WTC11 (cell line): ENCODE measurements around the gene REEP6. TPM values are rescaled to one million over a fixed set of nuclear protein-coding genes. Genes with fewer than 3 reads are reported as not detected.
A peak's percentile ranks its signal among the peaks of the same experiment; 100 is the strongest.

ENCODE experiments used
- ATAC-seq: fragments of 200-7000 bp; cut with Tn5 transposase; 2 replicates; pipeline ENCODE4 v1.10.0; 2021; ENCODE audit warnings: mild to moderate bottlenecking, moderate library complexity
- CTCF ChIA-PET: fragments of 300-600 bp; sonication (Branson Sonifier 250); formaldehyde crosslinking; loops from one replicate; lab custom pipeline; 2021; ENCODE audit warnings: antibody characterized with exemption; lab: Charles Lee
- POLR2A ChIA-PET: fragments of 350-600 bp; sonication (Branson Sonifier 250); formaldehyde crosslinking; loops from one replicate; lab custom pipeline; 2021; ENCODE audit warnings: antibody characterized with exemption; lab: Charles Lee
- DNase-seq: peaks from one replicate; pipeline ENCODE4 v3.0.0; 2021; ENCODE audit warnings: low spot score
- H3K27ac Mint-ChIP-seq: 2 replicates; pipeline ENCODE4 v1.8.0; 2021; ENCODE audit warnings: mixed read lengths
- H3K27me3 Mint-ChIP-seq: 2 replicates; pipeline ENCODE4 v1.8.0; 2021; ENCODE audit warnings: low read depth, mild to moderate bottlenecking, moderate library complexity, mixed read lengths
- H3K36me3 Mint-ChIP-seq: 2 replicates; pipeline ENCODE4 v1.8.0; 2021; ENCODE audit warnings: mixed read lengths
- H3K4me1 Mint-ChIP-seq: 2 replicates; pipeline ENCODE4 v1.8.0; 2022; ENCODE audit warnings: mixed read lengths
- H3K4me3 Mint-ChIP-seq: 2 replicates; pipeline ENCODE4 v1.8.0; 2021; ENCODE audit warnings: mild to moderate bottlenecking, moderate library complexity, mixed read lengths
- H3K9me3 Mint-ChIP-seq: 2 replicates; pipeline ENCODE4 v1.8.0; 2021; ENCODE audit warnings: mixed read lengths
- FOXJ3 ChIP-seq: sonication (generic); formaldehyde crosslinking; IDR thresholded peaks from 2 replicates; pipeline ENCODE4 v1.9.0; 2021; ENCODE audit warnings: missing genetic modification reagents, mild to moderate bottlenecking, borderline replicate concordance
- GRHL2 ChIP-seq: fragments of 250-450 bp; sonication (Bioruptor Pico); IDR thresholded peaks from 2 replicates; pipeline ENCODE4 v1.8.0; 2022; ENCODE audit warnings: mild to moderate bottlenecking, moderate library complexity; ENCODE audit not compliant: insufficient replicate concordance, severe bottlenecking
- GTF2I ChIP-seq: fragments of 250-450 bp; sonication (Bioruptor Pico); conservative IDR thresholded peaks from 2 replicates; pipeline ENCODE4 v1.4.0; 2021; ENCODE audit warnings: mild to moderate bottlenecking
- IRF2 ChIP-seq: sonication (generic); formaldehyde crosslinking; IDR thresholded peaks from 2 replicates; pipeline ENCODE4 v1.8.0; 2022; ENCODE audit warnings: low read depth, missing genetic modification reagents, borderline replicate concordance
- MAX ChIP-seq: sonication (generic); formaldehyde crosslinking; IDR thresholded peaks from 2 replicates; pipeline ENCODE4 v1.8.0; 2022; ENCODE audit warnings: mild to moderate bottlenecking, missing genetic modification reagents
- MLX ChIP-seq: sonication (generic); formaldehyde crosslinking; IDR thresholded peaks from 2 replicates; pipeline ENCODE4 v1.8.1; 2023; ENCODE audit warnings: mild to moderate bottlenecking, missing genetic modification reagents, moderate library complexity
- NR3C1 ChIP-seq: sonication (generic); formaldehyde crosslinking; conservative IDR thresholded peaks from 2 replicates; pipeline ENCODE4 v1.8.1; 2023; ENCODE audit warnings: low read depth, mild to moderate bottlenecking, missing genetic modification reagents
- RELA ChIP-seq: sonication (generic); formaldehyde crosslinking; IDR thresholded peaks from 2 replicates; pipeline ENCODE4 v1.8.1; 2022; ENCODE audit warnings: missing genetic modification reagents, mild to moderate bottlenecking, borderline replicate concordance
- RORB ChIP-seq: fragments of 250-450 bp; sonication (Bioruptor Pico); IDR thresholded peaks from 2 replicates; pipeline ENCODE4 v1.9.0; 2021; ENCODE audit warnings: mild to moderate bottlenecking
- ZBTB43 ChIP-seq: sonication (generic); formaldehyde crosslinking; IDR thresholded peaks from 2 replicates; pipeline ENCODE4 v1.8.1; 2023; ENCODE audit warnings: mild to moderate bottlenecking, missing genetic modification reagents
- ZNF219 ChIP-seq: sonication (generic); formaldehyde crosslinking; IDR thresholded peaks from 2 replicates; pipeline ENCODE4 v1.8.0; 2023; ENCODE audit warnings: missing genetic modification reagents, mild to moderate bottlenecking, borderline replicate concordance
- ZNF263 ChIP-seq: sonication (generic); formaldehyde crosslinking; IDR thresholded peaks from 2 replicates; pipeline ENCODE4 v1.8.1; 2022; ENCODE audit warnings: low read depth, mild to moderate bottlenecking, moderate library complexity, missing genetic modification reagents
- ZNF425 ChIP-seq: fragments of 250-450 bp; sonication (Bioruptor Pico); conservative IDR thresholded peaks from 2 replicates; pipeline ENCODE4 v1.9.0; 2021; ENCODE audit warnings: mild to moderate bottlenecking
- total RNA-seq: library from RNA; stranded (reverse); gene quantifications from 3 replicates; pipeline ENCODE4 v1.2.3, GENCODE V29; 2021
- TF ChIP-seq, protein P1 (sequence below): sonication (generic); formaldehyde crosslinking; IDR thresholded peaks from 2 replicates; pipeline ENCODE4 v1.8.1; 2023; ENCODE audit warnings: mild to moderate bottlenecking, missing genetic modification reagents, moderate library complexity

The REEP6 gene
- total RNA-seq, 1 experiment from 2014 or later: 17.0 TPM

GRCh38 chr19:1467490-1468273, 23.3 kb upstream of the REEP6 start (continued):
- TF ChIP-seq, protein P1, sequence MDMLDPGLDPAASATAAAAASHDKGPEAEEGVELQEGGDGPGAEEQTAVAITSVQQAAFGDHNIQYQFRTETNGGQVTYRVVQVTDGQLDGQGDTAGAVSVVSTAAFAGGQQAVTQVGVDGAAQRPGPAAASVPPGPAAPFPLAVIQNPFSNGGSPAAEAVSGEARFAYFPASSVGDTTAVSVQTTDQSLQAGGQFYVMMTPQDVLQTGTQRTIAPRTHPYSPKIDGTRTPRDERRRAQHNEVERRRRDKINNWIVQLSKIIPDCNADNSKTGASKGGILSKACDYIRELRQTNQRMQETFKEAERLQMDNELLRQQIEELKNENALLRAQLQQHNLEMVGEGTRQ (CRISPR knock-in tag): no peak
- TF ChIP-seq GTF2I (CRISPR knock-in tag): no peak
- no peak for TF ChIP-seq NR3C1 (CRISPR knock-in tag)
- no peak for TF ChIP-seq MLX (CRISPR knock-in tag)
- TF ChIP-seq FOXJ3 (CRISPR knock-in tag): no peak
- no peak for TF ChIP-seq ZBTB43 (CRISPR knock-in tag)
- TF ChIP-seq GRHL2 (CRISPR knock-in tag): no peak
- peak; percentile 9; the same call in 1 of the 2 replicates for TF ChIP-seq MAX (CRISPR knock-in tag)
- TF ChIP-seq ZNF425 (CRISPR knock-in tag): no peak

DNA sequence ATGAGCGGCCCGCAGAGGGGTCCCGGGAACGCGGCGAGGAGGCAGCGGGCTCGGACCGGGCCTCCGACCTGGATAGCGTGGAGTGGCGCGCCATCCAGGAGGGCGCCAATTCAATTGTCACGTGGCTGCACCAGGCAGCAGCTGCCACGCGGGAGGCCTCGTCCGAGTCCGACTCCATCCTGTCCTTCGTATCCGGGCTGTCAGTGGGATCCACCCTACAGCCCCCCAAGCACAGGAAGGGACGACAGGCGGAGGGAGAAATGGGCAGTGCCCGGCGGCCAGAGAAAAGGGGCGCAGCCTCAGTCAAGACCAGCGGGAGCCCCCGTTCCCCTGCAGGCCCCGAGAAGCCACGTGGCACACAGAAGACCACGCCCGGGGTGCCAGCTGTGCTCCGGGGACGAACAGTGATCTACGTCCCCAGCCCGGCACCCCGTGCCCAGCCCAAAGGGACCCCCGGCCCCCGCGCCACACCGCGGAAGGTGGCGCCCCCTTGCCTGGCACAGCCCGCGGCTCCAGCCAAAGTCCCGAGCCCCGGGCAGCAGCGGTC, 22.6 kb upstream of the REEP6 start:
- Mint-ChIP-seq H3K27me3 (peaks cover 79% of the 10 kb centered on the region), H3K4me3 (no peak overlapping the region), H3K27ac (no peak overlapping the region), H3K36me3 (no peaks in the 10 kb centered on the region), H3K9me3 (no peaks in the 10 kb centered on the region), H3K4me1 (peaks cover 5% of the 10 kb centered on the region; the same call in 1 of the 2 replicates)
- DNase-seq: no peak
- CTCF ChIA-PET: interaction anchor here (0.6 to 5.0 kb wide), 6 partner anchors 12 to 78 kb away, joined by 3 to 76 read pairs (median 5); partner anchors contain the start of genes APC2 and REEP6
- POLR2A ChIA-PET: no interaction called here
- ATAC-seq: no peak
- TF ChIP-seq RELA (CRISPR knock-in tag) (0 out of 2 replicates have a peak, but pooled peaks have one; percentile 22), IRF2 (CRISPR knock-in tag) (0 out of 2 replicates have a peak, but pooled peaks have one; percentile 18), RORB (CRISPR knock-in tag) (no peak)
- TF ChIP-seq, protein P1 (CRISPR knock-in tag): 0 out of 2 replicates have a peak, but pooled peaks have one; percentile 39

GRCh38 chr19:1468821-1469254, 22.1 kb upstream of the REEP6 start:
- TF ChIP-seq ZNF263 (CRISPR knock-in tag): no peak
- TF ChIP-seq ZNF219 (CRISPR knock-in tag): no peak
- TF ChIP-seq IRF2 (CRISPR knock-in tag): 0 out of 2 replicates have a peak, but pooled peaks have one; percentile 9
- H3K4me3 Mint-ChIP-seq: peak overlapping the region; percentile 12; the same call in 1 of the 2 replicates
- no peaks in the 10 kb centered on the region for H3K36me3 Mint-ChIP-seq
- peaks cover 74% of the 10 kb centered on the region for H3K27me3 Mint-ChIP-seq
- H3K27ac Mint-ChIP-seq: no peak overlapping the region
- ChIA-PET POLR2A (no interaction called here), CTCF (interaction anchor here (1.2 to 5.0 kb wide), 4 partner anchors 13 to 78 kb away, joined by 3 to 76 read pairs (median 30); partner anchors contain the start of gene APC2)
- peak; percentile 69 for DNase-seq
- ATAC-seq: peak; percentile 2; the same call in 1 of the 2 replicates
- no peaks in the 10 kb centered on the region for H3K9me3 Mint-ChIP-seq
- peaks cover 5% of the 10 kb centered on the region; the same call in 1 of the 2 replicates for H3K4me1 Mint-ChIP-seq
